Pancreas (tissue), 10 donors: ENCODE measurements around the gene BAZ1A. TPM values are rescaled to one million over a fixed set of nuclear protein-coding genes. Genes with fewer than 3 reads are reported as not detected.

ENCODE experiments used
- ATAC-seq, 4 donors: fragments of 200-7000 bp; cut with Tn5 transposase; one replicate each; pipeline versions ENCODE4 v1.8.0 to v1.9.1; 2020; ENCODE audit warnings: mild to moderate bottlenecking in 4 of 4, moderate library complexity in 4 of 4
- DNase-seq, 6 donors: peaks; one replicate each; pipeline ENCODE4 v3.0.0-alpha.2; 2020
- FAIRE-seq: peaks from 2 replicates; lab custom pipeline; 2012; peaks lifted over from hg19 to GRCh38; lab: Jason Lieb, UNC
- H3K27ac ChIP-seq, 4 donors: fragments of 200-600 bp; sonication (generic); 1 replicate in 3 of 4; 2 replicates in 1 of 4; pipeline versions ENCODE4 v1.5.0 to v1.8.0; 2020
- H3K27me3 ChIP-seq, 4 donors: fragments of 200-600 bp; one replicate each; pipeline ENCODE4 v1.8.0; 2021
- H3K36me3 ChIP-seq, 3 donors: fragments of 200-600 bp; sonication (generic) in 1 of 3; one replicate each; pipeline versions ENCODE4 v1.5.0 to v1.8.0; 2020 to 2021
- H3K4me1 ChIP-seq, 3 donors: fragments of 200-600 bp; one replicate each; pipeline ENCODE4 v1.8.0; 2021
- H3K4me3 ChIP-seq, 4 donors: fragments of 200-600 bp; sonication (generic) in 2 of 4; one replicate each; pipeline versions ENCODE4 v1.5.0 to v1.8.0; 2020 to 2021
- H3K9me3 ChIP-seq, 4 donors: fragments of 200-600 bp; one replicate each; pipeline ENCODE4 v1.8.0; 2021
- CTCF ChIP-seq, 4 donors: fragments of 200-600 bp; sonication (generic) in 3 of 4; IDR thresholded peaks; one replicate each; pipeline versions ENCODE4 v1.5.0 to v1.8.0; 2021; ENCODE audit warnings: antibody characterized with exemption in 4 of 4
- WGBS, 2 donors: extraction: QIAGEN DNeasy Blood & Tissue Kit; methylation state at CpG; one replicate each; pipeline ENCODE4 v1.1.7; 2013; 5-methylcytosine and 5-hydroxymethylcytosine counted together
- intact Hi-C, 3 donors: fragments of 100-400 bp; cut with DNase I; formaldehyde crosslinking; loops; one replicate each; pipeline versions ENCODE4 v1.11.1 to v1.14.2; 2022
- polyA plus RNA-seq, 2 donors: library from polyadenylated mRNA; stranded (reverse); fragments of 200-250 nt; gene quantifications; one replicate each; pipeline ENCODE4 v1.2.3, GENCODE V29; 2013
- total RNA-seq, 6 donors: library from RNA; stranded (reverse); fragmentation: NEBNext Ultra II Directional in 4 of 6; extraction: Animal tissue kit (Norgen Biotek cat#: 25700) in 4 of 6; gene quantifications; one replicate each; pipeline versions ENCODE4 v1.2.1 to v1.2.4, GENCODE V29; 2021 to 2023
- donor health status: healthy with polysubstance abuse.
- donor health status: DM: no; HTN: no; CAD: no; lungs with moderate emphysema.
- donor health status: DM: no; HTN: no; CAD: no.
- donor health status: control.
- donor health status: control.
- donor health status: Bipolar disorder and iron deficiency.
- donor health status: DM: yes; HTN: yes; CAD: no.
- donor health status: DM: no; HTN: no; CAD: no.
- donor health status: DM: no; HTN: no; CAD: no.
- donor health status: DM: yes; HTN: yes; CAD: no.

BAZ1A gene
- total and polyA plus RNA-seq, 8 donors: 5.6 to 12.1 (median 7.2) TPM

- intact Hi-C loops: no loop called here
- no peaks in the 10 kb centered on the region for H3K27me3 ChIP-seq
- DNase-seq (no peak), FAIRE-seq (no peak), ATAC-seq (no peak)
- no peaks in the 10 kb centered on the region for H3K4me1 ChIP-seq
- H3K9me3 ChIP-seq: no peaks in the 10 kb centered on the region
- no peak overlapping the region for H3K4me3 ChIP-seq
- no peak overlapping the region for H3K27ac ChIP-seq
- H3K36me3 ChIP-seq: peaks cover 0 to 29% (median 4%) of the 10 kb centered on the region in 3 donors
- no peak for TF ChIP-seq CTCF (IDR thresholded peaks at IDR 0.05)
These were observed 94.5 kb downstream of the BAZ1A start for GRCh38 chr14:34780646-34781045.

- Histone ChIP-seq H3K9me3 (no peaks in the 10 kb centered on the region), H3K4me1 (no peaks in the 10 kb centered on the region), H3K27me3 (no peaks in the 10 kb centered on the region), H3K36me3 (peaks cover 0 to 18% (median 4%) of the 10 kb centered on the region in 3 donors), H3K4me3 (no peak overlapping the region), H3K27ac (no peak overlapping the region)
- intact Hi-C loops: no loop called here
- 98% methylated on average over 3 of the region's 3 CpGs for WGBS, 2 donors
- ATAC-seq (no peak), DNase-seq (no peak), FAIRE-seq (no peak)
- no peak for TF ChIP-seq CTCF (IDR thresholded peaks at IDR 0.05)
These were observed 96.4 kb downstream of the BAZ1A start for GRCh38 chr14:34778744-34779143.

GRCh38 chr14:34776611-34777010 lies 98.5 kb downstream of the BAZ1A start:
- H3K27me3 ChIP-seq: no peaks in the 10 kb centered on the region
- H3K4me1 ChIP-seq: no peaks in the 10 kb centered on the region
- no peak overlapping the region for H3K4me3 ChIP-seq
- H3K27ac ChIP-seq: no peak overlapping the region
- ATAC-seq (no peak), DNase-seq (no peak), FAIRE-seq (no peak)
- TF ChIP-seq CTCF (IDR thresholded peaks at IDR 0.05): no peak
- intact Hi-C loops: no loop called here
- WGBS, 2 donors: 91 to 97% methylated on average over 1 of the region's 1 CpG
- peaks cover 0 to 5% (median 4%) of the 10 kb centered on the region in 3 donors for H3K36me3 ChIP-seq
- H3K9me3 ChIP-seq: no peaks in the 10 kb centered on the region

- intact Hi-C loops: no loop called here
- DNase-seq (no peak), ATAC-seq (no peak), FAIRE-seq (no peak)
- Histone ChIP-seq H3K4me1 (no peaks in the 10 kb centered on the region), H3K27ac (no peak overlapping the region), H3K36me3 (peaks cover 0 to 4% (median 0%) of the 10 kb centered on the region in 3 donors), H3K9me3 (no peaks in the 10 kb centered on the region), H3K4me3 (no peak overlapping the region), H3K27me3 (no peaks in the 10 kb centered on the region)
- TF ChIP-seq CTCF (IDR thresholded peaks at IDR 0.05): no peak
- WGBS, 2 donors: 82 to 89% methylated on average over 4 of the region's 4 CpGs
These were observed 99.2 kb downstream of the BAZ1A start for GRCh38 chr14:34775922-34776321.

GRCh38 chr14:34775342-34775741 lies 99.8 kb downstream of the BAZ1A start:
- no peak for DNase-seq
- no peak for ATAC-seq
- TF ChIP-seq CTCF (IDR thresholded peaks at IDR 0.05): no peak
- no peak overlapping the region for H3K27ac ChIP-seq
- intact Hi-C loops: no loop called here
- H3K36me3 ChIP-seq: peaks cover 0 to 4% (median 0%) of the 10 kb centered on the region in 3 donors
- 68 to 71% methylated on average over 2 of the region's 2 CpGs for WGBS, 2 donors
- FAIRE-seq: no peak
- no peaks in the 10 kb centered on the region for H3K4me1 ChIP-seq
- H3K27me3 ChIP-seq: no peaks in the 10 kb centered on the region
- H3K4me3 ChIP-seq: no peak overlapping the region
- no peaks in the 10 kb centered on the region for H3K9me3 ChIP-seq
